ENCODE data around the gene NABP1.

The NABP1 gene

DNA sequence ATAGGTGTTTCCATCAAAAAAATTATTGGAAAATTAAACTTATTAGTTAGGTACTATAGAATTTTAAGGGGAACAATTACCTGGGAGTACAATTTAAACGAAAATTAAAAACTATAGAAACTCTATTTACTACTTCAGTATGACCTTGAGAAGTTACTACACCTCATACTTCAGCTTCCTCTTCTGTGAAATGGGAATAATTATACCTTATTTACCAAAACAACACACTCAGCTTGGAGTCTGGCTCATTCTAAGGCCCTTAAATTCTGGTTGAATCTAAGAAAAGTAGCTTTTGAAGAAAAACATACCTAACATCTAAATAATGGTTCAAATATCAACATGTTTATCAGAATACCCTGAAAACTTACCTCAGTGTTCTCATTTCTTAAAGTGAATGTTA, 2.7 kb downstream of the NABP1 start:
- DNase-seq (ENCODE audit: low read depth in 2 of 2) = no peak

- DNase-seq (ENCODE audit: low read depth in 2 of 2) = no peak
These were observed 4.2 kb downstream of the NABP1 start for GRCh38 chr2:191682126-191682525.

DNA sequence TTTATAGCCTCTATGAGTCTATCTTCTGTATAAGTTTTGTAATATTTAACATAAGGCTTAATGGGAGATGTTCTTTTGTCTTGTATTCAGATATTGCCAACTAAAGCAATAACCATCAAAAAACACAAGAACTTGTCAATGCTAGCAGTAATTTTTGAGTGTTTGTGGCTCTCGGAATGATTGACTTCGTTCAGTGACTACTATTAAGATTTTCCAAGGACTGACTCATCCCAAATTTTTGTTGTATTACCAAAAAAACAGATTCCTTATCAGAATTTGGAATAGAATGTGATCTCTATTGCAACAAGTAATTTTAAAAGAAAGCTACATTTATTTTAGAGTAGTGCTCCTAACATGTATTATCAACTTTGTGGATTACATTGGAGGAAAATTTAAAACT, 8.1 kb downstream of the NABP1 start:
- no peak for DNase-seq (ENCODE audit: low read depth in 2 of 2)

DNA sequence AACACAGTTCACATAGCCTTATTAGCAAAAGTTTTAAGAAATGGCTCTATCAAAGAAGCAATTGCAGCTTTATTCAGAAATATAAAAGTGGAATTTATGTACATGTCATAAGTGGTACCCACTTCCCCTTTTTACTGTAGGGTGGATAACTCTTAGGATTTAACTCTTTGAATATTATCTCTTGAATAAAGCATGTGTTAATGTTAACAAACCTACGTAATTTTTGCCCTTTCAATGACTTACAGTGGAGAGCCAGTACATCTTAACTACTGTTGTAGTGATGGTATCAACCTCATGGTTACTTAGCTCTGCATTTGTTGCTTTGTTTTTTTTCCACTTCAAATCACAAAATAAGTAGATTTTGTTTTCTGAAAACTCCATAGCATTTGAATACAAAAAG, 8.8 kb downstream of the NABP1 start:
- DNase-seq (ENCODE audit: low read depth in 2 of 2) = no peak

- DNase-seq (ENCODE audit: low read depth in 2 of 2) = no peak
These were observed 9.9 kb downstream of the NABP1 start for GRCh38 chr2:191687867-191688266.

GRCh38 chr2:191688934-191689695, 11.2 kb downstream of the NABP1 start:
- DNase-seq (ENCODE audit: low read depth in 2 of 2) = no peak

DNA sequence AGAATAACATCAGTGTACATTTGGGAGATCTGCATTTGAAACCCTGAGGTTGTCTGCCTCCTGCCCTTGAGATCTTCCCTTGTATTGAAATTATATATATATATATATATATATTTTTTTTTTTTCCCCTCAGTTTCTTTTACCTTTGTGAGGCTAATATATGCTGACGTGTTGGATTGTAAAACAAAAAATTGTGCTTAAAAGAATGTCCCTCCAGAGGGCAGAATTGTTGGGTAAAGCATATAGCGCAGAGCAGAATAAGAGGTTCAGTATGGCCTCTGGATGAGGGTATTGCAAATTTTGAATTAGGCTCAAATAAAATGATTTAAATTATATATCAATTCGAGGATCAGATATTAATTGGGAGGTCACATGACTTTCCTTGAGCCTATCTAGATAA, 12.4 kb downstream of the NABP1 start:
- DNase-seq (ENCODE audit: low read depth in 2 of 2) = no peak

- peak; percentile 11 to 19 for DNase-seq (ENCODE audit: low read depth in 2 of 2)
These were observed 13.2 kb downstream of the NABP1 start for GRCh38 chr2:191691016-191691735.

GRCh38 chr2:191691898-191692297, 14.0 kb downstream of the NABP1 start:
- no peak for DNase-seq (ENCODE audit: low read depth in 2 of 2)

GRCh38 chr2:191692502-191693115, 14.7 kb downstream of the NABP1 start:
- DNase-seq (ENCODE audit: low read depth in 2 of 2) = no peak

DNA sequence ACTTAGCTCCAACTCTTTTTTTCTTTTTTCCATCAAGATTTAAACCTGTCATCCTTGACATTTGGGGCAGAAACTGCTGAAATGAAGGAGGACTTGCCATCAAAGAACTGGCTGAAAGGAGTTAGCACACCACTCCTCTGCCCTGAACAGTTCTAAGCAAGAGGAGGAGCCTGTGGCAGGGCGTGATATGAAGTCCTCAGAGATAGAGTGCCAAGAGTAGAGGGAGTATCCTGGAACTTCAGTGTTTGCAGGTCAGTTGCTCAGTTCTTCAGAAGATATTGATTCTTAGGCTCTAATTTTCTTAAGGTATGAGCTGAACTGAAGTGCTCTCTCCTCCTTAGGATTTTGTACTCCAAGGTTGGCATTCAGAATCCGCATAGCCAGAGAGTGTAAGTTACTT, 15.2 kb downstream of the NABP1 start:
- no peak for DNase-seq (ENCODE audit: low read depth in 2 of 2)

DNA sequence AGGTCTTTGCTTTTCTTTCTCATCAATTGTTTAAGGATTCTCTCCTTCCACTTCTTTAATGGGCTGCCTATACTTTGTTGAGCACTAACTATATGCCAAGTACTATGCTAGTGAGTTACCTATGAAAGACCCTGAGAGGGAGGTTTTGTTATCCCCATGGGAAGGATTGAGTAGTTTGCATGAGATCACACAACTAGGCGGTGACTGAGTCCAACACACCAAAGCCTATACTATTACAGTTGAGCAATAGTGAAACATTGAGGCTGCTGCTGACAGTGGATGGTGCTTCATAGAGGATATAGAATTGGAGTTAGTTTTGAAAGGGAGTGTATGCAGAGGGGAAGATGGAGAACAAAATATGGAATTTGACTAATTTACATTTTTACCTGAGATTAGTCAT, 15.8 kb downstream of the NABP1 start:
- no peak for DNase-seq (ENCODE audit: low read depth in 2 of 2)

DNA sequence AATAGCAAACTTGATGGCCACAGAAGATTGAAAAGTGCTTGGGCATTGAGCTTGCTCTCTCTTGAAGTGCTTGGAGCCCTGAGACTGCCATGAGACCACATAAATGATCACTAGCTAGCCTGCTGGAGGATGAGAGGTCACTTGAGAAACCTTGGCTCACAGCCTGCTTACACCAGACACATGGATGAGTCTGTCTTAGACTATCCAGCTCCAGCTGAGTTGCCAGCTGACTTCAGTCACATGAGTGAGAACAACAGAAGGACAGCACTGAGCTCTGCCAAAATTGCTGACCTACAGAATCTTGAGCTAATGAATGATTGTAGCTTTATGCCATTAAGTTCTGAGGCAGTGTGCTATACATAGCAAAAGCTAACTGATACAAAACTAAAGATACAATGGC, 18.1 kb downstream of the NABP1 start:
- no peak for DNase-seq (ENCODE audit: low read depth in 2 of 2)

DNA sequence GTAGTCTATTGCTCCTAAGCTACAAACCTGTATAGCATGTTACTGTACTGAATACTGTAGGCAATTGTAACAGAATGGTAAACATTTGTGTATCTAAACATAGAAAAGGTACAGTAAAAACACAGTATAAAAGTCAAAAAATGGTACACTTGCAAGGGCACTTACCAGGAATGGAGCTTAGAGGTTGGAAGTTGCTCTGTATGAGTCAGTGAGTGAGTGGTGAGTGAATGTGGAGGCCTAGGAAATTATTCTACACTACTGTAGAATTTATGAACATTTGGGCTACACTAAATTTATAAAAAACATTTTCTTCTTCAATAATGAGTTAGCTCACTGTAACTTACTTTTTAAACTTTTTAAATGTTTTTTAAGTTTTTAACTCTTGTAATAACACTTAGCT, 19.0 kb downstream of the NABP1 start:
- DNase-seq (ENCODE audit: low read depth in 2 of 2) = no peak

DNA sequence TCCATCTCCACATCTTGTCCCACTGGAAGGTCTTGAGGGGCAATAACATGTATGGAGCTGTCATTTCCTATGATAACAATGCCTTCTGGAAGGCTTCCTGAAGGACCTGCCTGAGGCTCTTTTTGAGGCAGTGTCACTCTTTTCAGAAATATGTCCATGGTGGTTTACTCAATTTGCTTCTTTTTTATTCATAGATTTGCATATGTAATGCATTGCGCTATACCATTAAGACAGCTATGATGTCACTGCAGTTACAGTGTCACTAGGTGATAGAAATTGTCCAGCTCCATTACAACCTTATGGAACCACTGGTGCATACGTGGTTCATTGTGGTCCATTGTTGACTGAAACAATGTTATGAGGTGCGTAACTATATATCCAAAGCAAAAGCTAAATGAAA, 19.9 kb downstream of the NABP1 start:
- no peak for DNase-seq (ENCODE audit: low read depth in 2 of 2)

DNA sequence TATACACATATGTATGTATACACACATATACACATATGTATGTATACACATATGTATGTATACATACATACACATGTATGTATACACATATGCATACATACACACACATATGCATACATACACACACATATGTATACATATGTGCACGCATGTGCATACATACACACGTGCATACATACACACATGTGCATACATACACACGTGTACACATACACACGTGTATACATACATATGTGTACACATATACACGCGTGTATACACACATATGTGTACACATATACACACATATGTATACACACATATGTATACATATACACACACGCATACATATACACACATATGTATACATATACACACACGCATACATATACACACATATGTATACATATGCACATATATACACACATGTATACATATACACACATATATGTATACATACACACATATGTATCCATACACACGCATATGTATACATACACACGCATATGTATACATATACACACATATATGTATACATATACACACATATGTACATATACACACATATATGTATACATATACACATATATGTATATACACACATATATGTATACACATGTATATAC, 21.5 kb downstream of the NABP1 start:
- DNase-seq (ENCODE audit: low read depth in 2 of 2) = no peak

DNA sequence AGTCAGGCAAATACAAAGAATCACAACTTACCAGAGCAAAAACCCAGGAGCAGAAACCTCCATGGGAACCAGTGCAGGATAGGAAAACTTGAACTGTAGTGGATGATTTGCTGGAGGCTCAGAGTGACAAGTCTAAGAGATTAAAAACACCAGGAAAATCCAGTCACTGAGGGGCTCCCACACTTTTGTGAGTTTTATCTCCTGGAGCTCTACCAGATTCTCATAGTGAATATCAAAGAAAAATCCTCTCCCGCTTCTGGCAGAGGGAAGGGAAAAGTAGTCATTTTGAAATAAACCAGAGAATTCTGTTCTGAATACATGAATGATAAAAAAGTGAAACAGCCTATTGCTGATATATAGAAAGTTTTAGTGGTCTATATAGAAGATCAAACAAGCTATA, 23.1 kb downstream of the NABP1 start:
- no peak for DNase-seq (ENCODE audit: low read depth in 2 of 2)

GRCh38 chr2:191701696-191702095, 23.8 kb downstream of the NABP1 start:
- DNase-seq (ENCODE audit: low read depth in 2 of 2) = no peak

DNA sequence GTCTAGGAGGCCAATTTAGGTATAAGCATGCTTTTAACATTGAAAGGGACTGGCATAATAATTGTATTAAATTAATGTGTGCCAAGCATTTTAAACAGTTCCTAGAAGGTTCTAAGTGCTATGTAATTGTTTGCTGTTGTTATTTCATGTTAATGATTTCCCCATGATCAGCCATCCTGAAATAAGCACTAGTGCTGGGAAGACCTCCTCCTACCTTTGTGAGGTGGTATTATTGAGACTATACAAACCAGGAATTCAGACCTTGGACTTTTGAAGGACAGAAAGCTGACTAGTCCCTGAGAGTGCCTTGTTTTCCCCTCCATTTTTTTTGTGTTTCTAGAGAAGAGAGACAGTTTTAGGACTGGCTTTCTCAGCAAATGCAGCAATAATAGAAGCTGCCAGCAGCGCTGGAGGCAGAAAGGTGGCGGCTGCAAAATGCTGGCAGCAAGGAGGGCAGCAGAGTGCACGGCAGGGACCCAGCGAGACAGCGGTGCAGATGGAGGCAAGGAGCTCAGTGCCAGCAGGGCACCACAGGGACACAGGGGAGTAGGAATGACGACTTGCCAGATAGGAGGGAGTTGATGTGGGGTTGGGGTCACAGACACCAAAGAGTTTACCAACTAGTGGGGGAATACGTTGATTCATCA, 25.3 kb downstream of the NABP1 start:
- DNase-seq (ENCODE audit: low read depth in 2 of 2) = no peak

DNA sequence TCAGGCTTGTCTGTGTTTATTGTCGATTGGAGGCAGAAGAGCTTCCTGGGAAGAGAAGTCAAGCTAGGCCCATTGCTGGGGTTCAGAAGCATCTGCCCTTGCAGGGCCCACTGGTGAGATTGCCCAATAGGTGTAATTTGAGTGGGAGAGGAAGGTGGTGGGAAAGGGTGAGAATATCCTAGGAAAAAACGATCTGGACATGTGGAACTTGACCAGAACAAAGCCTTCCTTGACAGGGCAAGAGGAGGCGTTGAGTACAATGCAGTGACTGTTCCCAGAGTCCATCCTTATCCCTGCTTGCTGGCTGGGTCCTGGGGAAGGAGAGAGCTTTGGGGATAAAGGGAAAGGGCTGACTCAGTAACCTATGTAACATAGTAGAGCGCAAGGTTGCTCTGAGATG, 27.1 kb downstream of the NABP1 start:
- no peak for DNase-seq (ENCODE audit: low read depth in 2 of 2)

DNA sequence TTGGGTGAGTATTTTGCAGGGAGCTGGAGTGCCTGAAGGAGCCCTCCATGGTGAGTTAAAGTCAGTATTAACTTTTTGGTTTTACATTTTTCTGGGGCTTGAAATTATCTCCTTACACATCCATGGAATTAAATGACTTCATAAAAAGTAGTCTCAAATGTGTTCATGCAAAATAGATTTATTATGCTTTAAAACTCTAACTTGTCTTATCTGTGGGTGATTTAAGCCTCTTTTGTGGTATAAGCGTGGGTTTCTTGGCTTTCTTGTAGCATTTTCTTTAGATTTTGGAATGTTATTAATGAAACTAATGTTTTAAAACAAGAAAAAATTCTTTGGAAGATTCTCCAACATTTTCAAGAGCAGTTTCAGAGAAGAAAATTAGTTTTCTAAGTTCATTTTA, 27.8 kb downstream of the NABP1 start:
- DNase-seq (ENCODE audit: low read depth in 2 of 2) = no peak

DNA sequence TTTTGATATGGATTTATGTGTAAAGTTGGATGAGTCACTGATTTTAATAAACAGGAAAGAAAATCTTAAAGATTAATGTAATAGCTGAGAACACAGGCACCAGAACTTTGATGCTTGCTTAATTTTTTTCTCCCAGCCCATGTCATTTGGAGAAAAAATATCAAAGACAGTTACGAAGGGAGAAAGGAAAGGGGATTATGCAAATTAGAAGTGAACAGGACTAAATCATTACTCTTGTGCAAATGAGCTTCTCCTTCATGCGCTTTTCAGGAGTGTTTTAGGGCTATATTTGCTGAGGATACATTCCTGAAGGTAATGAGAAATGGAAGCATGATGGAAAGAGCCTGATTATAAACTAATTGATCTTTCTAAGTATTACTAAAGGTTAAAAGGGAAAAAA, 28.9 kb downstream of the NABP1 start:
- DNase-seq (ENCODE audit: low read depth in 2 of 2) = no peak
